Fibroblast of skin of right quadriceps (primary cell): ENCODE data around the gene ZNRD2.

Experiments
- DNase-seq: peaks from one replicate; pipeline ENCODE4 v3.0.0-alpha.2; 2013

Gene ZNRD2

DNA sequence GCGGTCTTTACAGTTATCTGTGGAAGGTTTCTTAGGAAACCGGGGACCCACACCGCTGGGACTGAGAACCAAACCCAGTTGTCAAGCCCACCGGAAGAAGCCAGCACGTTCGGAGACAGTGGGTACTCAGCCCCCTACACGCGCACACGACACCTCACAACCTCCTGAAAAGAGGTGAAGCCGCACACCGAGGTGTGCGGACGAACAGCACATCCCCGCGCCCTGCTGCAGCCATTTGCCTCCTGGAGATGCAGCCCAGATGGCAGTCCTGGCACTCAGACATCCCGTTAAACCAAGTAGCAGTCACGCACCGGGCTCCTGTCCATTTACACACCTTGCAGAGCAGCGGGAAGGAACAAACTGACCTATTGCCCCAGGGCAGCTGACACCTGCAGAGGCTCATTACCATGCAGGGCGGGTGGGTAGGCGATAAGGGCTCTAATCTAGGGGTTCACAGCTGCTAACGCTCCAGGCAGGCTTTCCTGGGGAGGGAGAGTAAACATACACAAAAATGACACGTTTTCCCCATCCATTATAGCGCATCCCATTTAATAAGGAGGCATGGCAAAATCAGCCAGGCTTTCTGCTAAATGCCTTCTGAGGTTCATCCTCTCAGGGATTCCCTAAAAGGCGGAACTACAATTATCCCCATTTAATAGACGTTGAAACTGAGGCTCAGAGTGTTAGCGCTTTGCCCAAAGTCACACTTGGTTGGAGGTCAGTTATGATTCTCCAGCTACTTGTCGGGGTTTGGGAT lies 4.7 kb downstream of the ZNRD2 start:
- DNase-seq: no peak

DNA sequence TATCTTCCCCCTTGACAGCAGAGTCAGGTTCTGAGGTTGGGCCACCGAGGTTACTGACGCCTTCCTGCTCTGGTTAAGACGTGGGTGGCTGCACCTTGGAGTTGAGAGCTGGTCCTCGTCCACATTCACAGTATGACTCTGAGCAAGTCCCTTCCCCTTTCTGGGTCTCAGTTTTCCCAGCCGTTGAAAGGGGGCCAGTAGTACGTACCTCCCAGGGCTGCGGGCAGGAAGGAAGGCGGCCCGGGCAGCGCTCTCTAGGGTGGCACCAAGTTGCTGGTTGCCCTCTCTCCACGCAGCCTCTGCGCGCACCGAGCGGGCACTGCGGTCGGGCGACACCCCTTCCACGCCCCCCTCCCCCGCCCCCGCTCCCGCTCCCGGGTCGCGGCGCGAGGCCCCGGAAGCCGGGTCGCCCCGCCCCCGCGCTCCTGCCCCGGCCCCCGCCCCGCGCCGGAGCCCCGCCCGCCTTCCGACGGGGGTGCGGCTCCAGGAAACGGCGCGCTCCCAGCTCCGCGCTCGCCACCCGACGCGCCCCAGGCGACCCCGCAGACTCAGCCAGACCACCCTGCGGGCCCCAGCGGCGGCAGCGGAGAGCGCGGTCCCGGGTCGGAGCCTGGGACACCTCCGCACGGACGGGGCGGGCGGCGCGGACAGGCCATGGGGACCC lies 5.4 kb downstream of the ZNRD2 start, which contains the start of gene EHBP1L1:
EHBP1L1 (plus strand) TSS at position 486 of the 664 bp plus-strand sequence. CDS start 250 bp downstream, outside the sequence.
- no peak for DNase-seq

DNA sequence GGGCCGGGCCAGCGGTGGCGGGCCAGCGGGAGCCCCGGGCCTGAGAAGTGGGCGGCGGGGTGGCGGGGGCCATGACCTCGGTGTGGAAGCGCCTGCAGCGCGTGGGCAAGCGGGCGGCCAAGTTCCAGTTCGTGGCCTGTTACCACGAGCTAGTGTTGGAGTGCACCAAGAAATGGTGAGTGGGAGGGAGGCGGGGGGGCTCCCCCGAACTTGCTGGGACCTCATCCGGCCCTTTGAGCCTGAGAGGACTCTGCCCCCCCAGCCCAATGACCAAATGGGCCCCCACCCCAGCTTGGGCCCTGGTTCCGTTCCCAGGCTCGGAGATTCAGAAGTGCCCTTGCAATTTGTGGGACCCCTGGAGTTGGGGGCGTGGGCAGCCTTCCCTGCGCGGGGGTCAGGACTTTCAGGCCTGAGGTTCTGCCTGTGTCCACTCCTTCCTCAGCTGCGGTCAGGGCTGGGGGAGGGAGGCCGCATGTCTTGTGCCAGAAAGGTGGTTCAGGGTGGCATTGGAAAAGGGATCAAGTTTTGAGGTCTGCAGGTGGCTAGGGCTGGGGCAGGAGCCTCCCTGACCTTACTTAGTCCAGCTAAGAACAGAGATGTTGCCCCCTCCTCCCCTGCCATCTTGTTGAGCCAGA lies 6.1 kb downstream of the ZNRD2 start:
- no peak for DNase-seq

DNA sequence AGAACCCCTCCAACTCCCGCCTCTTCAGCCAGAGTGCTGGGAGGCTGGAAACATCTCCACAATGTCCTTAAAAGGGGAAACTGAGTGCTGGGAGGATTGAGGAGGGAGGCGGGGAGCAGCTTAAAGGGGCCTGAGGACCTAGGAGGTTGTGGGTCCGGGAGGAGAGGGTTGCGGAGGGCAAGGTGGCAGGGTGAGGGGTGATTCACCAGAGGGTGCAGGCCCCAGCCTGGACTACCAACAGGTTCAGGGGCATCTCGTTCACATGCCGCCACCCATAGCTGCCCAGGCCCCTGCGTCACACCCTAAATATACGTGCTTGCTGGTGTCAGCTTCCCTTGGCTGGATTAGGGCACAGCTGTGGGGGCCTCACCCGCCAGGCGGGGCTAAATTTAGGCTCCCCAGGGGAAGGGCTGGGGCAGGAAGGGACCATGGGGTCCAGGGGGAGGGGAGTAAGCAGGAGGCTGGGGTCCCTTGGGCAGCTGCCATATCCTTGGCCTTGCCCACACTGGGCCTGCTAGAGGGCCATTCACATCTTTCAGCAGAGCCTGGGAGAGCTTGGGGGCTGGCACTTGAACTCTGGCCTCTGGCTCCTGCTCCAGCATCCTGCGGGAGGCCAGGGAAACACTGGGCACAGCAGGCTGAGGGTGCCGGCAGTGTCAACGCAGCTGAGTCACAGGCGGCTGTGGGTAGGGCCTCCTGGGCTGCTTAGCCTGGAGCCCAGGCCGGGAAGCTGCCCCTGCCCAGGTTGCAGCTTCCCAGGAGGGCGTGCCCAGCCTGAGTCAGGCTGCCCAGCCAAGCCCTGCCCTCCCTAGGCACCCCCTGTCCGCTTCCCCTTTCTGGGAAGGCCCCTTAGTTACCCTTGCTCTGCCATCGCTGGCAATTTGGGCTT lies 6.8 kb downstream of the ZNRD2 start:
- DNase-seq: peak; percentile 43

DNA sequence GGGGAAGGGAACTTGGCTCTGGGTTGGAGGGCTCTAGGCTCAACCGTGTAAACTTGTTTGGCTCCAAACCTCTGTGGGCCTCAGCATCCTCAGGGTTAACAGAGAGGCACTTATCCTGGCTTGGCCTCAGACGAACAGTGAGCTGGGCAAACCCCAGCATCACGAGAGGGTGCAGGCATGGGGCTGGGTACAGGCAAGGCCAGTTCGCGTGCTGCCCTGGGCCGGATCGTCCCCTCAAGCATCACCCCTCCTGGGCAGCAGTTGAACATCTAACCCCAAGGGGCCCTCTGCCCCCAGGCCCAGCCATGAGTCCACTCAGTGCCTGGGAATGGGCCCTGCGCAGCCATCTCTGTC lies 7.5 kb downstream of the ZNRD2 start:
- DNase-seq: no peak

DNA sequence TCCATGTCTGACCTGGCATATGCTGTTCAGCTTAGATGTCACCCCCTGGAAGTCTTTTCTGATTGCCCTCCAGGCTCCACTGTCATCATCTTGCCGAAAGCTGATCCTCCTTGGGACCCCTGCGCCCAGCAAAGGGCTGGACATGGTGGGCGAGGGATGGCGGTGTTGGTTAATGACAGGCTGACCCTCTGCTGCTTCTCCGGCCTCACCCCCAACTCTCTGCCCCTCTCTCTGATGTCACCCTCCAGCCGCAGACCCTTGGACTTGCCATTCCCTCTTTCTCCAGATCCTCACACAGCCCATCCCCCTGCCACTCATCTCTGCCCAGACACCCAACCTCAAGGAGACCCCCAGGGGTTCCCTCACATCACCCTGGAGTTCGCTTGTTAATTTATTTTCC lies 7.9 kb downstream of the ZNRD2 start:
- DNase-seq: no peak

DNA sequence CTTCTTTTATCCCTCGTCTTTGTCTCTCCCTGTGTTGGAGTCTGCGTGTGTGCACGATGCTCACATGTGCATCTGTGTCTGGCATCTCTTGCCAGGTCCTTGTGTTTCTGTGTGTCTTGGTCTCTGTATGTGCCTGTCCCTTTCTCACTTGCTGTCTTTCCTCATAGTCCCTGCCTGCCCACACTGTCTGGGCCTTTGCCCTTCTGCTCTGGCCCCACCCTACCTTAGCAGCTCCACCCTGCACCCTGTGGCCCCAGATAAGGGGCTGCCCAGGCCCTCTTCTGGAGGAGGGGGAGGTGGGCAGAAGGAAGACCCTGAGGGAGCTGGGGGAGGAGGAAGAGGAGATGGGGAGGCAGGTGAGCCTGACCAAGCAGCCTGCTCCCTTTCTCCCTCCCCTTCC lies 8.4 kb downstream of the ZNRD2 start:
- DNase-seq: no peak

DNA sequence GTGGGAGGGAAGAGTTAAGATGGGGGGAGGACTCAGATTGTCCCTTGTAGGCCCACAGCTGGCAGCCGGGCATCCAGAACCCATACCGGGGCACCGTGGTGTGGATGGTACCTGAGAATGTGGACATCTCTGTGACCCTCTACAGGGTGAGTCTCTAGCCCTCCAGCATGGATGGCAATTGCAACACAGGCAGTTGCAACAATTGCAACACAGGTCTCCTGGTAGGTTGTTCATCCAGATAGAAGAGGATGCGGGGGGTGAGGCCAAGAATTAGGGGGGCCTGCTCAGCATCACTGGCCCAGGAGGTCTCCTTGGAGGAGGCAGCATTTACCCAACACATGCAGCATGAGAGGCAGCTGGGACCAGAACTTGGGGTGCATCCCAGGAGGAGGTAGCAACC lies 9.0 kb downstream of the ZNRD2 start:
- no peak for DNase-seq

DNA sequence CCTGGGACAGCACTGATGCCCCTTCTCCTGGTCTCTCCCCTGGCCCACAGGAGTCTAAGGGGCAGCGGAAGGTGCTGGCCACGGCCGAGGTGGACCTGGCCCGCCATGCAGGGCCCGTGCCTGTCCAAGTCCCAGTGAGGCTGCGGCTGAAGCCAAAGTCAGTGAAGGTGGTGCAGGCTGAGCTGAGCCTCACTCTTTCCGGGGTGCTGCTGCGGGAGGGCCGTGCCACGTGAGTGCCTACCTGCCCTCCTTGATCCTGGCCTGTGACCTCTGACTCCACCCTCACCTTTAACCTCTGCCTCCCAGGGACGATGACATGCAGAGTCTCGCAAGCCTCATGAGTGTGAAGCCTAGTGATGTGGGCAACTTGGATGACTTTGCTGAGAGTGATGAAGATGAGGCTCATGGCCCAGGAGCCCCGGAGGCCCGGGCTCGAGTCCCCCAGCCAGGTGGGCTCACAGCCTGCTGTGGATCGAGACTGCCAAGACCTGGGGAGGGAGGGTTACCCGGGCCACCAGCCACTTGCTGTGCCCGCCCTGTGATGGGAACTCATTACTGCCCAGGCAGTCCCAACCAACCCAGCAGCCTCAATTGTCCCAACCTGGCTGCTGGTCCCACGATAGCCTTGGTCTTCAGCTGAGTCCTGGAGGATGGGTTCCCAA lies 9.9 kb downstream of the ZNRD2 start:
- no peak for DNase-seq

DNA sequence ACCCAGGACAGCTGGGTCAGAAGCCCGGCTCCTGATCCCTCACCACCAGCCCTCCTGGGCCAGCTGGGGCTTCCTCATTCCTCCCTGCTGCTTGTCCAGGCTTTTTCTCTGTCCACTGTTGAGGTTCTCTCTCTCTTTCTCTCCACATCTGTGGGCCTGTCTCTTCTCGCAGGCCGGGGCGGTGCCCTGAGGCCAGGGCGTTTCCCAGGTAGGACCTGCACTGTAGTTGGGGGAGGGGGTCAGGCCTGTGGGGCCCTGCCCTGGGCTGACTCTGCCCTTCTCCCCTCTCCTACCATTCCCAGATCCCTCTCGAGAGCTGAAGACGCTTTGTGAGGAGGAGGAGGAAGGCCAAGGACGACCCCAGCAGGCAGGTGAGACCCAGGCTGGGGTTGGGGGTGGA lies 10.5 kb downstream of the ZNRD2 start:
- DNase-seq: no peak

DNA sequence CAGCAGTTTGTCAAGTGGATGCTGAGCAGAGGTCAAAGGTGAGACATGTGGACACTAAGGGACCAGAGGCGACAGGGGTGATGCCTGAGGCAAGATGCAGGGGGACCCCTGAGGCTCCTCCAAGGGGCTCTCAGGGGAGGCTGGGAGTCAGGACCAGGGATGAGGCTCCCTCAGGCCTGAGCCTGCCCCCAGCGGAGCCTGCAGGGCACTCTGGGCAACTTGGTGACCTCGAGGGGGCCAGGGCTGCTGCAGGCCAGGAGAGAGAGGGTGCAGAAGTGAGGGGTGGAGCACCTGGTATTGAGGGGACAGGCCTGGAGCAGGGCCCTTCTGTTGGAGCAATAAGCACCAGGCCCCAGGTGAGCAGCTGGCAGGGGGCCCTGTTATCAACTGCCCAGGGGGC lies 11.7 kb downstream of the ZNRD2 start:
- no peak for DNase-seq

DNA sequence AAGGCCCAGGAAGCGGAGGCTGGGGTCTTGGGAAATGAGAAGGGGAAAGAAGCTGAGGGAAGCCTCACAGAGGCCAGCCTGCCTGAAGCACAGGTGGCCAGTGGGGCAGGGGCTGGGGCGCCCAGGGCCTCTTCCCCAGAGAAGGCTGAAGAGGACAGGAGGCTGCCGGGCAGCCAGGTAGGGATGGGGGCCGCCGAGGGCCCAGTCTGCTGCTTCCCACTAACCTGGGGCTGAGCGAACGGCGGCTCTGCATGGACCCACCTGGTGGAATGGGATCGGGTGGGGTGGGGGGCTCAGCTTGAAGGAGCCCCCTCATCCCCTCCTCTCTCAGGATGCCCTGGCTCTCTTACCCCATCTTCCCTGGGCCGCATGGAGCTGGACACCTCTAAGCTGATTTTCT lies 13.3 kb downstream of the ZNRD2 start:
- no peak for DNase-seq

DNA sequence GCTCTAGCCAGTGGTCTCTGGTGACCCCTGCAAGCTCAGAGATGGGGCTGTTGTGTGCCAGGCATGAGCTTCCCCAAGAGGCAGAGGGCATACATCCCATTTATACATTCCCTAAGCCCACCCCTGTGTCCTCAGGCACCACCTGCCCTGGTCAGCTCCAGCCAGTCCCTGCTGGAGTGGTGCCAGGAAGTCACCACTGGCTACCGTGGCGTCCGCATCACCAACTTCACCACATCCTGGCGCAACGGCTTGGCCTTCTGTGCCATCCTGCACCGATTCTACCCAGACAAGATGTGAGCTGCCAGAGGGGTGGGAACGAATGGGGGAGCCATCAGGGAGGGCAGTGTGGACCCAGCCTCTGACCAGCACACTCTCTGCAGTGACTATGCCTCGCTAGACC lies 13.8 kb downstream of the ZNRD2 start:
- DNase-seq: no peak

DNA sequence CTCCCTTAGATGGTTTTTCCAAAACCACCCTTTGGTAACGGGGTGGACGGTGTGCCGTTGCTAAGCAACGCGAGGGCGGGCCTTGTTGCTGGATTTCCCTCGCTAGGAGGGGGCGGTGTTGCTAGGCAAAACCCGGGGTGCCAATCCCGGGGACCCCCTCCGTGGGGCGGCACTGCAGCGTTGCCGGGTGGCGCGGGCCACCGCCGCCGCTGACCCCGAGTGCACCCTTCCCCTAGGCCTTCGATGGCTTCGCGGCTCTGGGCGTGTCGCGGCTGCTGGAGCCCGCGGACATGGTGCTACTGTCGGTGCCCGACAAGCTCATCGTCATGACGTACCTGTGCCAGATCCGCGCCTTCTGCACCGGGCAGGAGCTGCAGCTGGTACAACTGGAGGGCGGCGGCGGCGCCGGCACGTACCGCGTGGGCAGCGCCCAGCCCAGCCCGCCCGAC lies 14.5 kb downstream of the ZNRD2 start:
- no peak for DNase-seq

DNA sequence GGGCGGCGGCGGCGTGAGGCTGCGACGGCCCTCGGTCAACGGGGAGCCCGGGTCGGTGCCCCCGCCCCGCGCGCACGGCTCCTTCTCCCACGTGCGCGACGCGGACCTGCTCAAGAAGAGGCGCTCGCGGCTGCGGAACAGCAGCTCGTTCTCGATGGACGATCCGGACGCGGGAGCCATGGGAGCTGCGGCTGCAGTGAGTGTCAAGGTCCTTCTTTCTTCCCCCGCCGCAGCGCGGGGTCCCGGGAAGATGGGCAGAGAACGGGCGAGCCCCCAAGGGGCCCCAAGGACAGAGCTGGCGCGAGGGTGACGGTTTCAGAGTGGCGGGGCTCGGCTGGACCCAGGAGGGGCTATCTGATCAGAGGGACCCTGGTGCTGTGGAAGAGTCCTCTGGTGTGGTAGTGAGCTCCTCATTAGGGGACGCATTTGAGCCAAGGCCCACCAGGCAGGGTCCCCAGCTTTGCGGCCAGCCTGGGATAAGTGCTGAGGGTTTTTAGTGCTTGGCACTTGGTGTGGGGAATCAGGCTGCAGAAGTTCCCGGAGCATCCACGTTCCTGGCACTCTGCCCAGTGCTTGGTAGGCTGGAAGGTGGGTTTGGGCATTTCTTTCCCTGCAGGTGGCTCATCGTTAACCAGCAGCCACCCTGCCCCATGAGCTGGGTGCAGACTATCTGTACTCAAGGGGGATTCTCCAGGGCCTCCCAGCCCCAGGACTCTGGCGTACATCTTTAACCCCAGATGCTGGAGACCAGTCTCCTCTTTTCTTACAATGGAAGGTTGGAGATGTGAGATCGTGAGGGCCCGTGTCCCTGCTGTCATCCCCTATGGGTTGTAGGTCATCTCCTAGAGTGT lies 15.3 kb downstream of the ZNRD2 start:
- no peak for DNase-seq

DNA sequence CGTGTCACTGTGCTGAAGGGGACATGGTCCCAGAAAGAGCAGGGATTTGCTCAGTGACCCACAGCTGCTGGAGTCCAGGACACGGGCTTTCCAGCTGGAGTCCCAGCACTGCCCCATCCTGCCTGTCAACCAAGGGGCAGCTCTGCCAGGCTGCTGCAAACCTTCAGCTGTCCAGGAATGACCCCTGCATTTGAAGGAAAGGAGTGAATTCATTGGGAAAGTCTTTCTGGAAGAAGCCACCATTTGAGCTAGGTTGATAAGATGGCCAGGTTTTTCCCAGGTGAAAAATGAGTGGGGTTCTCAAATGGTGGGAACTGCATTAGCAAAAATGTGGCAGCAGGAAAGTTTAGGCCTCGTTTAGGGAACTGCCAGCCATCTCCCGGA lies 16.0 kb downstream of the ZNRD2 start:
- DNase-seq: no peak

DNA sequence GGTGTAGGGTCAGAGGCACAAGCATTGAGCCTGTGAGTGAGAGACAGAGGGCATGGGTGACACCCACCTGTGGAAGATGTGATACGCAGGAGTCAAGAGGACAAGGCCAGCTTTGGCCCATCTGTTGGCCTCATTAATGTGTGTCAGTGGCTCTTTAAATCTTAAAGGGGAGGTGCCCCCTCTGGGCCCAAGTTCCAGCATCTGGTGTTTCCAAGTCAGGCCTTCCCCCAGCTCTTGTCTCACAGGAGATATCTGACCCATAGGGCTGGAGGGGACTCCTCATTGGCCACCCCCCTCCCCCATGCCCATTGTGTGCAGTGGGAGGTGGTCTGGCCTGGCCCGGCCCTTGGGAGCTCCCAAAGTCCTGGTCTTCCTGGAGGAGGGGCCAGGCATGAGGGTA lies 16.4 kb downstream of the ZNRD2 start:
- no peak for DNase-seq

DNA sequence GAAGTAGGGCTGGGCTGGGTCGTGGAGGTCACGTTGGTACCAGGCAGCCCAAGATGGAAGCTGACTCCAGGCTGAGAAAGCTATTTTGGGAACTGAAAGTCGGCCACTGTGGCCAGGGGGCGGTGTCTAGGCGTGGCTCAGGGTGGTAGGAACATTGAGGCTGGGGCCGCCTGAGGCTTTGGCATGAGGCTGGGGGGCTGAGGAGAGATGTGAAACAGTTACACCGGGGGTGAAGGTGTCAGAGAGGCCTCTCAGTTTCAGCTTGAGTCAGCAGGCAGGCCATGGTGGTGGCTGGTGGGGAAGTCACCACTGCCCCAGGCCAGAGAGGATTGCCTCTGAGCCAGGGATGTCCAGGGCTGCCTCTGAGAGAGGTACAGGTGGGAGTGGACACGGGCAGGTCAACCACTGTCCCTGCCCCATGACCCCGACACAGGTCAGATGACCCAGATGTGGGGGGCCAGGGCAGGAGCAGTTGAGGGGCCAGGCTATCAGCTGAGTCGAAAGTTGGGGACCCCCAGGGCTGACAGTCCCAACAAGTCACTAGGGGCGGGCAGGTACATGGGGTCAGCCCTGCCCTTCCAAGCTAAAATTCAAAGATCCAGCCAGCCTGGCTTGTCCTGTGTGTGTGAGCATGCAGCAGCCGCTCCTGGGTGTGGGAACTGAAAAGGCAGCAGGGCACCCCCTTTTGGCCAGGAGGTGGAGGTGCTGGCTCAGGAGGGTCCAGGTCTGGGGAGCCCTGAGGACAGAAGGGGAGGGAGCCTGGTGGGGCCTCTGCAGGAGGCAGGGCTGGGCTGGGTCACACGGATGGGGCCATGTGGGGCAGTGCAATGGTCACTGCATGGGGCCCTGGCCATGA lies 18.1 kb downstream of the ZNRD2 start:
- peak; percentile 44 for DNase-seq

DNA sequence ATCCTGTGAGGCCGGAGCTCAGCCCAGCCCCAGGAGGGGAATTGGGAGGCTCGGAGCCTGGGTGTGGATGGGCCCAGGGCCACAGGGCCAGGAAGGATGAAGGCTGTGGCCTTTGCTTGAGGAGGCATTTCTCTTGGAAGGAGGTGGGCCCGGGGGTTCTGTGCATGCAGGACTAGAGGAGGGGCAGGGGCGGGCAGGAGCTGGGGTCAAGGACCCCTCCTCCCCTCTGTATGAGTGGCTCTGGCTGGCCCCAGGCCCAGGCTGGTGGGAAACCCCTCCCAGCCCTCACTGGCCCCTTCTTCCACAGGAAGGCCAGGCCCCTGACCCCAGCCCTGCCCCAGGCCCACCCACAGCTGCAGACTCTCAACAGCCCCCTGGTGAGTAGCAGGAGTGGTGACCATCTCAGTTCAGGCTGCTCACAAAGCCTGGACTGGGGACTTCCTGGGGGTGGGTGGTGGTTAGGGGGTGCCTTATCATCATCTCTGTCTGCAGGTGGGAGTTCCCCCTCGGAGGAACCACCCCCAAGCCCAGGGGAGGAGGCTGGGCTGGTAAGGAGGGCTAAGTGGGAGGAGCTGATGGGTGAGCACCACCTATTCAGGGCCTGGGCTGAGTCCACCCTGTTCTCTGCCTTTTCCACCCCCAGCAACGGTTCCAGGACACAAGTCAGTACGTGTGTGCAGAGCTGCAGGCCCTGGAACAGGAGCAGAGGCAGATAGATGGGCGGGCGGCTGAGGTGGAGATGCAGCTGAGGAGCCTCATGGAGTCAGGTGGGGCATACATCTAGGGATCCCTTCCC lies 19.4 kb downstream of the ZNRD2 start:
- DNase-seq: no peak

DNA sequence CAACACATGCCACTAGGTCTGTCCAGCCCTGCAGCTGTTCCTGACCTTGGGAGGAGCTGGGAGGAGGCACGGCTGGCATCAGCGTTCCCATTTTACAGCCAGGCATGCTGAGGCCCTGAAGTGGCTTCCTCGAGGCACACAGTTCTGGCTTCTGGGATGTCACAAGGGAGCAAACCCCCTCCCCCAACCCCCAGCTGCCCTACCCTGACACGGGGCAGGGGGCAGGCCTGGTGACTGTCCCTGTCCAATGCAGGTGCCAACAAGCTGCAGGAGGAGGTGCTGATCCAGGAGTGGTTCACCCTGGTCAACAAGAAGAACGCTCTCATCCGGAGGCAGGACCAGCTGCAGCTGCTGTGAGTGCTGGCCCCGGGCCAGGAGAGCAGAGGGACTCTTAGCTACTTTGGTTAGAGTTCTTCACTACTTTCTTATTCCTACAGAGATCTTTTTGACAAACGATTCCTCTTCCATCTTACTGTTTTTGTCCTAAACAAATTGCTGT lies 20.0 kb downstream of the ZNRD2 start:
- DNase-seq: no peak
